HepG2 (cell line): ENCODE measurements around the gene SMYD2. TPM values are rescaled to one million over a fixed set of nuclear protein-coding genes. Genes with fewer than 3 reads are reported as not detected.

Experiments used
- ATAC-seq: fragments of 200-7000 bp; cut with Tn5 transposase; 3 replicates; pipeline ENCODE4 v1.9.1; 2020; ENCODE audit warnings: mild to moderate bottlenecking, moderate library complexity
- BruUV-seq: library from RNA; stranded (reverse); fragments of 400-500 nt; replicated peaks from 2 replicates; lab custom pipeline; 2021; lab: Mats Ljungman, UMichigan
- CTCF ChIA-PET: fragments of 300-600 bp; formaldehyde crosslinking; extraction: SDS; loops from one replicate; lab custom pipeline; 2021; ENCODE audit warnings: low total read pairs, inconsistent platforms, low intra/inter-chr PET ratio; lab: Yijun Ruan, JAX
- POLR2A ChIA-PET: fragments of 350-600 bp; sonication (Branson Sonifier 250); formaldehyde crosslinking; loops from one replicate; lab custom pipeline; 2020; ENCODE audit warnings: antibody characterized with exemption, inconsistent platforms; lab: Yijun Ruan, JAX
- DNase-seq: peaks from one replicate; pipeline ENCODE4 v3.0.0-alpha.2; 2015; ENCODE audit warnings: low spot score
- FAIRE-seq: peaks from 3 replicates; lab custom pipeline; 2011; peaks lifted over from hg19 to GRCh38; lab: Jason Lieb, UNC
- H2AFZ ChIP-seq: one replicate; pipeline ENCODE4 v1.6.1; 2011; ENCODE audit warnings: low read length, inconsistent platforms
- H3K27ac ChIP-seq: fragments of 300-600 bp; 3 replicates; pipeline ENCODE4 v1.8.0; 2011; ENCODE audit warnings: mixed run types, mild to moderate bottlenecking, mixed read lengths, low read length, inconsistent platforms; ENCODE audit not compliant: insufficient read depth; ENCODE audit errors: extremely low read length
- H3K27me3 ChIP-seq, 2 experiments: fragments of 200-600 bp in 1 of 2; 2 replicates in 1 of 2; 3 replicates in 1 of 2; pipeline versions ENCODE4 v1.6.0 to v1.8.0; 2011; ENCODE audit warnings: low read length in 2 of 2, mild to moderate bottlenecking in 2 of 2, moderate library complexity in 2 of 2, inconsistent platforms in 1 of 2; ENCODE audit not compliant: insufficient read depth in 2 of 2, control insufficient read depth in 1 of 2
- H3K36me3 ChIP-seq, 2 experiments: fragments of 200-600 bp in 1 of 2; replicated peaks in 1 of 2; 2 replicates in 1 of 2; 3 replicates in 1 of 2; pipeline versions ENCODE4 v1.5.1 to v1.8.0; 2011; ENCODE audit warnings: low read length in 2 of 2, inconsistent platforms in 1 of 2; ENCODE audit not compliant: insufficient read depth in 2 of 2, control insufficient read depth in 1 of 2
- H3K4me1 ChIP-seq: 2 replicates; pipeline ENCODE4 v1.5.1; 2012; ENCODE audit warnings: low read length, inconsistent platforms; ENCODE audit not compliant: insufficient read depth
- H3K4me2 ChIP-seq: 2 replicates; pipeline ENCODE4 v1.6.0; 2011; ENCODE audit warnings: low read depth, low read length, inconsistent platforms
- H3K4me3 ChIP-seq, 3 experiments: fragments of 200-600 bp in 1 of 3; sonication (generic), shearing (Covaris generic) in 1 of 3; replicated peaks in 1 of 3; 2 replicates each; pipeline ENCODE4 v1.5.1; 2011 to 2016; ENCODE audit warnings: low read length in 3 of 3, inconsistent platforms in 2 of 3, low read depth in 2 of 3, mild to moderate bottlenecking in 2 of 3, control low read depth in 1 of 3, mixed read lengths in 1 of 3; ENCODE audit not compliant: insufficient read depth in 1 of 3
- H3K79me2 ChIP-seq: one replicate; pipeline ENCODE4 v1.6.1; 2011; ENCODE audit warnings: low read length, inconsistent platforms; ENCODE audit not compliant: insufficient read depth
- H3K9ac ChIP-seq: 2 replicates; pipeline ENCODE4 v1.6.0; 2011; ENCODE audit warnings: mild to moderate bottlenecking, low read depth, low read length, inconsistent platforms; ENCODE audit not compliant: insufficient read depth
- H3K9me3 ChIP-seq: 2 replicates; pipeline ENCODE4 v1.5.1; 2012; ENCODE audit warnings: mild to moderate bottlenecking, low read length
- H4K20me1 ChIP-seq: 2 replicates; pipeline ENCODE4 v1.6.0; 2011; ENCODE audit warnings: inconsistent platforms, mild to moderate bottlenecking, low read length, moderate library complexity; ENCODE audit not compliant: insufficient read depth
- AGO1 ChIP-seq: fragments of 200-400 bp; formaldehyde crosslinking; IDR thresholded peaks from 2 replicates; pipeline ENCODE4 v1.6.1; 2017; ENCODE audit warnings: mild to moderate bottlenecking, low read depth, low read length, moderate library complexity; ENCODE audit not compliant: poor library complexity, severe bottlenecking
- ETV5 ChIP-seq: IDR thresholded peaks from 2 replicates; pipeline ENCODE4 v1.6.1; 2018; ENCODE audit warnings: missing biosample characterization, missing genetic modification reagents, inconsistent platforms, borderline replicate concordance
- PHF20 ChIP-seq: sonication (generic); formaldehyde crosslinking; IDR thresholded peaks from 2 replicates; pipeline ENCODE4 v1.5.0; 2020; ENCODE audit warnings: mild to moderate bottlenecking, missing genetic modification reagents
- TAF15 ChIP-seq: fragments of 200-400 bp; formaldehyde crosslinking; IDR thresholded peaks from one replicate; pipeline ENCODE4 v1.6.1; 2018; ENCODE audit warnings: mild to moderate bottlenecking, low read depth, low read length; ENCODE audit not compliant: poor library complexity, severe bottlenecking
- ZNF451 ChIP-seq: sonication (generic); formaldehyde crosslinking; IDR thresholded peaks from 2 replicates; pipeline ENCODE4 v1.5.0; 2020; ENCODE audit warnings: mild to moderate bottlenecking, missing genetic modification reagents
- ZNF510 ChIP-seq: sonication (generic); formaldehyde crosslinking; IDR thresholded peaks from 2 replicates; pipeline ENCODE4 v1.4.0; 2020; ENCODE audit warnings: low read depth, mild to moderate bottlenecking, missing genetic modification reagents
- WGBS: methylation state at CpG from one replicate; pipeline ENCODE4 v1.1.6; 2017; ENCODE audit warnings: low lambda C conversion rate; 5-methylcytosine and 5-hydroxymethylcytosine counted together
- in situ Hi-C: cut with HindIII; loops from 2 replicates; pipeline ENCODE4 v1.10.0; 2017; ENCODE audit warnings: low pct_unique_long_range_greater_than_20kb; ENCODE audit not compliant: extremely low pct_ligation_motif_present
- intact Hi-C: fragments of 100-400 bp; cut with micrococcal nuclease; formaldehyde crosslinking; loops from one replicate; pipeline ENCODE4 v1.10.0; 2022; ENCODE audit not compliant: unreplicated experiment
- polyA plus RNA-seq, 8 experiments: library from polyadenylated mRNA; depleted of rRNA in 3 of 8; stranded (reverse) in 7 of 8; unstranded in 1 of 8; fragments of >200 nt; fragmentation: Illumina TruSeq in 4 of 8; extraction: Trizol in 4 of 8; gene quantifications; 2 replicates each; pipeline versions ENCODE4 v1.2.1 to v1.2.3, GENCODE V29; 2011 to 2016; ENCODE audit warnings: low read depth in 4 of 8, missing spikeins in 1 of 8, mixed read lengths in 1 of 8; ENCODE audit not compliant: insufficient read depth in 1 of 8
- total RNA-seq, 5 experiments: library from RNA; depleted of rRNA; stranded (reverse); fragments of >200 nt; fragmentation: Illumina TruSeq; extraction: Trizol; gene quantifications; 2 replicates each; pipeline ENCODE4 v1.2.3, GENCODE V29; 2016; ENCODE audit warnings: low read depth in 1 of 5
- TF ChIP-seq, protein P1 (sequence below): sonication (generic); formaldehyde crosslinking; IDR thresholded peaks from 2 replicates; pipeline ENCODE4 v1.4.0; 2020; ENCODE audit warnings: mild to moderate bottlenecking, missing genetic modification reagents
- TF ChIP-seq, protein P2 (sequence below): sonication (generic); formaldehyde crosslinking; IDR thresholded peaks from 2 replicates; pipeline ENCODE4 v1.4.0; 2020; ENCODE audit warnings: mild to moderate bottlenecking, missing genetic modification reagents
- TF ChIP-seq, protein P3 (sequence below): sonication (generic); formaldehyde crosslinking; IDR thresholded peaks from 2 replicates; pipeline ENCODE4 v1.8.0; 2022; ENCODE audit warnings: missing genetic modification reagents, mild to moderate bottlenecking, borderline replicate concordance
- TF ChIP-seq, protein P4 (sequence below): sonication (generic); formaldehyde crosslinking; conservative IDR thresholded peaks from 2 replicates; pipeline ENCODE4 v1.8.1; 2023; ENCODE audit warnings: missing genetic modification reagents

Gene SMYD2
- total and polyA plus RNA-seq, 2 of the 13 experiments (the other 11 are each of a cell fraction or from before 2014, with no cell fraction given): 72.7 to 139 TPM

DNA sequence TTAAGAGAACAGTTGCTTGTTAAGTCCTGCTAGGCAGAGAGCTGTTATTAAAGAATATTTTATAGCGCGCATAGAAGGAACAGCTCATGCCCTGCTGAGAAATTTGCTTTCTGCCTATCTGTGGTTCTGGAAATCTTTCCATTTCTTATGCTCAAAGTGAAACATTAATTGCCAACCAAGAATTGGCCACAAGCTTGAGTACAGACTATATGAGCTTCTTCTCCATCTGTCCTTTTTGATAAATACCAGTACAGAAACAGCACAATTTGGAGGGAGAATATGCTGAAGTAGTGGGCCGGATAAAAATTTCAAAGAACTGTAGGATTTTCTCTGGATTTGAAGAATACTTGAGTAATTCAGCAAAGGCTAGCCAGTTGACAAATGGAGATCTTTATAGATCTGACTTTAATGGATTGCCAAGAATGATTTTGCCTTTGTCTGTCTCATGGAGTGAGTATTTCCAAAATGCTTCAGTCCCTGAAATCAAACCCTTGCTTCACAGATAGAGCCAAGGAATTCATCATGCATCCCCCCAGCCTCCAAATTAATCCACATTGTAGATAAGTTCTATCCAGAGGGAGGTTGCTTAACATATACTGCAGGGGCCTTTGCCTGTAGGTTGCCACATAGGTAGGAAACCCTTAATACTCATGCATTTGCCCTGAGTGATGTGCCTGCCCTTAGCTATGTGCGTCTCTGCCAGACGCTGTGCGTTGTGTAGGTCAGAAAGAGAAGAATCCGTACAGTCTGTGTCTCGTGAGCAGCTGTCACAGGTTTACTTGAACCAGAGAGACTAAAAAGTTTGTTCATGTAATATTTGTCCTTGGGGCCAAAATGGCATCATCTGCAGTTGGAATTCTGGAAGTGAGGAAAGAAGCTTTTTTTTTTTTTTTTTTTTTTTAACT lies 44.2 kb downstream of the SMYD2 start:
- Histone ChIP-seq H3K79me2 (no peaks in the 10 kb centered on the region), H3K9me3 (no peaks in the 10 kb centered on the region), H3K4me2 (no peak overlapping the region), H3K36me3 (peaks cover 17 to 72% of the 10 kb centered on the region in 2 experiments), H3K4me3 (no peak overlapping the region), H2AFZ (no peak overlapping the region), H3K27ac (no peak overlapping the region), H3K4me1 (no peaks in the 10 kb centered on the region), H3K9ac (no peak overlapping the region), H3K27me3 (no peaks in the 10 kb centered on the region), H4K20me1 (no peaks in the 10 kb centered on the region)
- FAIRE-seq (no peak), DNase-seq (no peak), ATAC-seq (no peak)
- in situ Hi-C loops (no loop called here), intact Hi-C loops (loop anchor here (10.0 kb wide), 1 partner anchor 1200 kb away; no protein-coding TSS in a partner anchor)
- 96% methylated on average over 8 of the region's 8 CpGs for WGBS
- CTCF ChIA-PET: no interaction called here
- BruUV-seq: TSS peak; percentile 32
- POLR2A ChIA-PET: no interaction called here
- TF ChIP-seq TAF15: no peak
- TF ChIP-seq PHF20 (CRISPR knock-in tag): no peak
- no peak for TF ChIP-seq ETV5 (CRISPR knock-in tag)
- no peak for TF ChIP-seq ZNF510 (CRISPR knock-in tag)
- TF ChIP-seq, protein P1, sequence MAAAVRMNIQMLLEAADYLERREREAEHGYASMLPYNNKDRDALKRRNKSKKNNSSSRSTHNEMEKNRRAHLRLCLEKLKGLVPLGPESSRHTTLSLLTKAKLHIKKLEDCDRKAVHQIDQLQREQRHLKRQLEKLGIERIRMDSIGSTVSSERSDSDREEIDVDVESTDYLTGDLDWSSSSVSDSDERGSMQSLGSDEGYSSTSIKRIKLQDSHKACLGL: no peak
- no peak for TF ChIP-seq ZNF451 (CRISPR knock-in tag)
- TF ChIP-seq, protein P2, sequence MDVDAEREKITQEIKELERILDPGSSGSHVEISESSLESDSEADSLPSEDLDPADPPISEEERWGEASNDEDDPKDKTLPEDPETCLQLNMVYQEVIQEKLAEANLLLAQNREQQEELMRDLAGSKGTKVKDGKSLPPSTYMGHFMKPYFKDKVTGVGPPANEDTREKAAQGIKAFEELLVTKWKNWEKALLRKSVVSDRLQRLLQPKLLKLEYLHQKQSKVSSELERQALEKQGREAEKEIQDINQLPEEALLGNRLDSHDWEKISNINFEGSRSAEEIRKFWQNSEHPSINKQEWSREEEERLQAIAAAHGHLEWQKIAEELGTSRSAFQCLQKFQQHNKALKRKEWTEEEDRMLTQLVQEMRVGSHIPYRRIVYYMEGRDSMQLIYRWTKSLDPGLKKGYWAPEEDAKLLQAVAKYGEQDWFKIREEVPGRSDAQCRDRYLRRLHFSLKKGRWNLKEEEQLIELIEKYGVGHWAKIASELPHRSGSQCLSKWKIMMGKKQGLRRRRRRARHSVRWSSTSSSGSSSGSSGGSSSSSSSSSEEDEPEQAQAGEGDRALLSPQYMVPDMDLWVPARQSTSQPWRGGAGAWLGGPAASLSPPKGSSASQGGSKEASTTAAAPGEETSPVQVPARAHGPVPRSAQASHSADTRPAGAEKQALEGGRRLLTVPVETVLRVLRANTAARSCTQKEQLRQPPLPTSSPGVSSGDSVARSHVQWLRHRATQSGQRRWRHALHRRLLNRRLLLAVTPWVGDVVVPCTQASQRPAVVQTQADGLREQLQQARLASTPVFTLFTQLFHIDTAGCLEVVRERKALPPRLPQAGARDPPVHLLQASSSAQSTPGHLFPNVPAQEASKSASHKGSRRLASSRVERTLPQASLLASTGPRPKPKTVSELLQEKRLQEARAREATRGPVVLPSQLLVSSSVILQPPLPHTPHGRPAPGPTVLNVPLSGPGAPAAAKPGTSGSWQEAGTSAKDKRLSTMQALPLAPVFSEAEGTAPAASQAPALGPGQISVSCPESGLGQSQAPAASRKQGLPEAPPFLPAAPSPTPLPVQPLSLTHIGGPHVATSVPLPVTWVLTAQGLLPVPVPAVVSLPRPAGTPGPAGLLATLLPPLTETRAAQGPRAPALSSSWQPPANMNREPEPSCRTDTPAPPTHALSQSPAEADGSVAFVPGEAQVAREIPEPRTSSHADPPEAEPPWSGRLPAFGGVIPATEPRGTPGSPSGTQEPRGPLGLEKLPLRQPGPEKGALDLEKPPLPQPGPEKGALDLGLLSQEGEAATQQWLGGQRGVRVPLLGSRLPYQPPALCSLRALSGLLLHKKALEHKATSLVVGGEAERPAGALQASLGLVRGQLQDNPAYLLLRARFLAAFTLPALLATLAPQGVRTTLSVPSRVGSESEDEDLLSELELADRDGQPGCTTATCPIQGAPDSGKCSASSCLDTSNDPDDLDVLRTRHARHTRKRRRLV (CRISPR knock-in tag): no peak
- TF ChIP-seq, protein P3, sequence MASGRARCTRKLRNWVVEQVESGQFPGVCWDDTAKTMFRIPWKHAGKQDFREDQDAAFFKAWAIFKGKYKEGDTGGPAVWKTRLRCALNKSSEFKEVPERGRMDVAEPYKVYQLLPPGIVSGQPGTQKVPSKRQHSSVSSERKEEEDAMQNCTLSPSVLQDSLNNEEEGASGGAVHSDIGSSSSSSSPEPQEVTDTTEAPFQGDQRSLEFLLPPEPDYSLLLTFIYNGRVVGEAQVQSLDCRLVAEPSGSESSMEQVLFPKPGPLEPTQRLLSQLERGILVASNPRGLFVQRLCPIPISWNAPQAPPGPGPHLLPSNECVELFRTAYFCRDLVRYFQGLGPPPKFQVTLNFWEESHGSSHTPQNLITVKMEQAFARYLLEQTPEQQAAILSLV (CRISPR knock-in tag): no peak
- TF ChIP-seq, protein P4, sequence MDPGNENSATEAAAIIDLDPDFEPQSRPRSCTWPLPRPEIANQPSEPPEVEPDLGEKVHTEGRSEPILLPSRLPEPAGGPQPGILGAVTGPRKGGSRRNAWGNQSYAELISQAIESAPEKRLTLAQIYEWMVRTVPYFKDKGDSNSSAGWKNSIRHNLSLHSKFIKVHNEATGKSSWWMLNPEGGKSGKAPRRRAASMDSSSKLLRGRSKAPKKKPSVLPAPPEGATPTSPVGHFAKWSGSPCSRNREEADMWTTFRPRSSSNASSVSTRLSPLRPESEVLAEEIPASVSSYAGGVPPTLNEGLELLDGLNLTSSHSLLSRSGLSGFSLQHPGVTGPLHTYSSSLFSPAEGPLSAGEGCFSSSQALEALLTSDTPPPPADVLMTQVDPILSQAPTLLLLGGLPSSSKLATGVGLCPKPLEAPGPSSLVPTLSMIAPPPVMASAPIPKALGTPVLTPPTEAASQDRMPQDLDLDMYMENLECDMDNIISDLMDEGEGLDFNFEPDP (CRISPR knock-in tag): no peak
- TF ChIP-seq AGO1: no peak
